Measurements from ENCODE around the gene ME3.

DNA sequence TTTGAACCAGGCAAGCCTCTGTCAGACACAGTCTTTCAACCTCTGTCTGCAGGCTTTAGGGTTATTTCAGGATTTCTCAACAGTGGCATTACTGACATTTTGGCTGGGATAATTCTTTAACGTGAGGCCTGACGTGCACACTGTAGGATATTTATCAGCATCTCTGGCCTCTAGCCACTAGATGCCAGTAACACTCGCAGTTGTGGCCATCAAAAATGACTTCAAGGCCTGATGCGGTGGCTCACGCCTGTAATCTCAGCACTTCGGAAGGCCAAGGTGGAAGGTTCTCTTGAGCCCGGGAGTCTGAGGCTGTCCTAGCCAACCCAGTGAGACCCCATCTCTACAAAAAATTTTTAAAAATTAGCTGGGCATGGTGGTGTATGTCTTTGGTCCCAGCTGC lies 184.7 kb downstream of the ME3 start:
- TF ChIP-seq GATA3 (IDR thresholded peaks at IDR 0.05; ENCODE audit: low read depth, low read length) (no peak), GATA2 (IDR thresholded peaks at IDR 0.05; ENCODE audit: low read depth, low read length) (no peak)

Data from SH-SY5Y (cell line).